Kidney (tissue), 14 donors: ENCODE measurements around the gene EPHA5. TPM values are rescaled to one million over a fixed set of nuclear protein-coding genes. Genes with fewer than 3 reads are reported as not detected.

Source experiments
- DNase-seq, 5 donors: peaks; one replicate each; pipeline ENCODE4 v3.0.0-alpha.2; 2013 to 2020
- FAIRE-seq: peaks from 2 replicates; lab custom pipeline; 2012; peaks lifted over from hg19 to GRCh38; lab: Jason Lieb, UNC
- H3K27ac ChIP-seq, 2 donors: one replicate each; pipeline ENCODE4 v1.7.0; 2013; ENCODE audit warnings: low read depth in 2 of 2, low read length in 2 of 2, inconsistent platforms in 1 of 2
- H3K27me3 ChIP-seq: one replicate; pipeline ENCODE4 v1.7.1; 2013; ENCODE audit warnings: low read length, inconsistent platforms; ENCODE audit not compliant: control insufficient read depth, insufficient read depth
- H3K36me3 ChIP-seq, 3 donors: one replicate each; pipeline versions ENCODE4 v1.7.0 to v1.7.1; 2013; ENCODE audit warnings: low read length in 3 of 3, control low read depth in 1 of 3, inconsistent platforms in 1 of 3; ENCODE audit not compliant: insufficient read depth in 3 of 3, control insufficient read depth in 2 of 3
- H3K4me1 ChIP-seq, 3 donors: one replicate each; pipeline versions ENCODE4 v1.7.0 to v1.7.1; 2013; ENCODE audit warnings: low read length in 3 of 3, inconsistent platforms in 1 of 3, low read depth in 1 of 3; ENCODE audit not compliant: control insufficient read depth in 2 of 3, insufficient read depth in 2 of 3
- H3K4me3 ChIP-seq, 3 donors: one replicate each; pipeline versions ENCODE4 v1.7.0 to v1.8.1; 2013; ENCODE audit warnings: low read length in 3 of 3, control low read depth in 1 of 3, inconsistent platforms in 1 of 3
- H3K9ac ChIP-seq, 3 donors: one replicate each; pipeline versions ENCODE4 v1.7.0 to v1.7.1; 2013; ENCODE audit warnings: low read length in 3 of 3, control low read depth in 1 of 3, inconsistent platforms in 1 of 3
- H3K9me3 ChIP-seq, 3 donors: one replicate each; pipeline versions ENCODE4 v1.7.0 to v1.7.1; 2013; ENCODE audit warnings: low read length in 3 of 3, control low read depth in 1 of 3, inconsistent platforms in 1 of 3; ENCODE audit not compliant: control insufficient read depth in 2 of 3, insufficient read depth in 1 of 3
- CTCF ChIP-seq: IDR thresholded peaks from 3 replicates; pipeline ENCODE4 v1.5.1; 2012; ENCODE audit warnings: mild to moderate bottlenecking, moderate library complexity, borderline replicate concordance; ENCODE audit not compliant: insufficient read depth; ENCODE audit errors: extremely low read depth
- intact Hi-C: fragments of 100-400 bp; cut with DNase I; formaldehyde crosslinking; loops from one replicate; pipeline ENCODE4 v1.11.1; 2022
- polyA plus RNA-seq: library from polyadenylated mRNA; stranded (reverse); fragments of 350-450 nt; fragmentation: Illumina TruSeq; extraction: RNeasy Lipid Tissue Mini Kit (QIAGEN cat#74804); gene quantifications from one replicate; pipeline ENCODE4 v1.2.3, GENCODE V29; 2014; ENCODE audit warnings: low read depth, low replicate concordance; ENCODE audit not compliant: insufficient read depth
- total RNA-seq: library from RNA; stranded (reverse); fragmentation: NEBNext Ultra II Directional; extraction: Animal tissue kit (Norgen Biotek cat#: 25700); gene quantifications from one replicate; pipeline ENCODE4 v1.2.1, GENCODE V29; 2021
- donor health status: control.
- donor health status: control.
- donor health status: control.
- donor health status: control.
- donor health status: control.
- donor health status: DM: yes; HTN: yes; CAD: no.
- donor health status: Normal renal cell carcinoma (clear cell type).

The EPHA5 gene
- total and polyA plus RNA-seq, 2 donors from 2014 or later, result 0.22 TPM; not detected in 1

- no peaks in the 10 kb centered on the region for H3K9me3 ChIP-seq
- no peaks in the 10 kb centered on the region for H3K4me1 ChIP-seq
- no peaks in the 10 kb centered on the region for H3K36me3 ChIP-seq
- no peak for DNase-seq
- H3K4me3 ChIP-seq, result no peak overlapping the region
- no peak overlapping the region for H3K9ac ChIP-seq
- H3K27ac ChIP-seq, result no peak overlapping the region
- H3K27me3 ChIP-seq, result no peaks in the 10 kb centered on the region
- no peak for FAIRE-seq
- intact Hi-C loops, result no loop called here
- TF ChIP-seq CTCF, result no peak
These were observed 213.7 kb downstream of the EPHA5 start for GRCh38 chr4:65456579-65456978.

GRCh38 chr4:65453398-65453797 lies 216.9 kb downstream of the EPHA5 start:
- H3K27ac ChIP-seq, result no peak overlapping the region
- no peak for TF ChIP-seq CTCF
- intact Hi-C loops, result no loop called here
- H3K27me3 ChIP-seq, result no peaks in the 10 kb centered on the region
- no peaks in the 10 kb centered on the region for H3K36me3 ChIP-seq
- H3K9ac ChIP-seq, result no peak overlapping the region
- no peaks in the 10 kb centered on the region for H3K9me3 ChIP-seq
- DNase-seq (no peak), FAIRE-seq (no peak)
- H3K4me1 ChIP-seq, result no peaks in the 10 kb centered on the region
- H3K4me3 ChIP-seq, result no peak overlapping the region

GRCh38 chr4:65450899-65451298 lies 219.4 kb downstream of the EPHA5 start:
- no peak for FAIRE-seq

More at GRCh38 chr4:65450899-65451298, 219.4 kb downstream of the EPHA5 start:
- H3K9ac ChIP-seq, result no peak overlapping the region
- no peak overlapping the region for H3K4me3 ChIP-seq
- TF ChIP-seq CTCF, result no peak
- no peak overlapping the region for H3K27ac ChIP-seq
- intact Hi-C loops, result no loop called here
- no peaks in the 10 kb centered on the region for H3K9me3 ChIP-seq
- no peaks in the 10 kb centered on the region for H3K27me3 ChIP-seq
- no peaks in the 10 kb centered on the region for H3K4me1 ChIP-seq
- DNase-seq, result no peak
- H3K36me3 ChIP-seq, result no peaks in the 10 kb centered on the region
